ENCODE measurements around the gene ELN.

GRCh38 chr7:74057987-74058386, 30.0 kb downstream of the ELN start:
- TF ChIP-seq, protein P1, sequence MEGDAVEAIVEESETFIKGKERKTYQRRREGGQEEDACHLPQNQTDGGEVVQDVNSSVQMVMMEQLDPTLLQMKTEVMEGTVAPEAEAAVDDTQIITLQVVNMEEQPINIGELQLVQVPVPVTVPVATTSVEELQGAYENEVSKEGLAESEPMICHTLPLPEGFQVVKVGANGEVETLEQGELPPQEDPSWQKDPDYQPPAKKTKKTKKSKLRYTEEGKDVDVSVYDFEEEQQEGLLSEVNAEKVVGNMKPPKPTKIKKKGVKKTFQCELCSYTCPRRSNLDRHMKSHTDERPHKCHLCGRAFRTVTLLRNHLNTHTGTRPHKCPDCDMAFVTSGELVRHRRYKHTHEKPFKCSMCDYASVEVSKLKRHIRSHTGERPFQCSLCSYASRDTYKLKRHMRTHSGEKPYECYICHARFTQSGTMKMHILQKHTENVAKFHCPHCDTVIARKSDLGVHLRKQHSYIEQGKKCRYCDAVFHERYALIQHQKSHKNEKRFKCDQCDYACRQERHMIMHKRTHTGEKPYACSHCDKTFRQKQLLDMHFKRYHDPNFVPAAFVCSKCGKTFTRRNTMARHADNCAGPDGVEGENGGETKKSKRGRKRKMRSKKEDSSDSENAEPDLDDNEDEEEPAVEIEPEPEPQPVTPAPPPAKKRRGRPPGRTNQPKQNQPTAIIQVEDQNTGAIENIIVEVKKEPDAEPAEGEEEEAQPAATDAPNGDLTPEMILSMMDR (IDR thresholded peaks at IDR 0.05): no peak
- no peak for TF ChIP-seq POLR2A (IDR thresholded peaks at IDR 0.05)

Data from thyroid gland (tissue), 4 donors.